Neural cell (in vitro differentiated cells): ENCODE measurements around the gene DCXR. TPM values are rescaled to one million over a fixed set of nuclear protein-coding genes. Genes with fewer than 3 reads are reported as not detected.

Source experiments
- H2AFZ ChIP-seq: fragments of 200-600, 300-800 bp; sonication (generic), shearing (Covaris generic); 2 replicates; pipeline ENCODE4 v1.6.0; 2014; ENCODE audit warnings: low read depth, mild to moderate bottlenecking, antibody characterized with exemption, low read length, moderate library complexity
- H3F3A ChIP-seq: fragments of 200-600 bp; shearing (Covaris generic); 2 replicates; pipeline ENCODE4 v1.6.1; 2016; ENCODE audit warnings: mild to moderate bottlenecking, moderate library complexity, mixed read lengths, antibody characterized with exemption, low read length; ENCODE audit not compliant: insufficient read depth, poor library complexity, severe bottlenecking
- H3K27ac ChIP-seq: fragments of 200-600, 300-800 bp; sonication (generic), shearing (Covaris generic); 2 replicates; pipeline ENCODE4 v1.5.1; 2014; ENCODE audit warnings: mild to moderate bottlenecking, low read length, moderate library complexity
- H3K27me3 ChIP-seq: fragments of 300-800, 200-600 bp; sonication (generic), shearing (Covaris generic); 2 replicates; pipeline ENCODE4 v1.6.0; 2014; ENCODE audit warnings: mild to moderate bottlenecking, low read depth, low read length, moderate library complexity; ENCODE audit not compliant: insufficient read depth
- H3K36me3 ChIP-seq: fragments of 300-800, 200-600 bp; sonication (generic), shearing (Covaris generic); 2 replicates; pipeline ENCODE4 v1.5.1; 2014; ENCODE audit warnings: mild to moderate bottlenecking, antibody characterized with exemption, low read length, moderate library complexity; ENCODE audit not compliant: insufficient read depth
- H3K4me2 ChIP-seq: fragments of 300-800, 200-600 bp; sonication (generic), shearing (Covaris generic); 2 replicates; pipeline ENCODE4 v1.6.0; 2014; ENCODE audit warnings: mild to moderate bottlenecking, low read length
- H3K4me3 ChIP-seq: fragments of 300-800, 200-600 bp; sonication (generic), shearing (Covaris generic); 2 replicates; pipeline ENCODE4 v1.5.1; 2014; ENCODE audit warnings: mild to moderate bottlenecking, low read length, moderate library complexity
- H3K79me2 ChIP-seq: fragments of 200-600 bp; shearing (Covaris generic); replicated peaks from 2 replicates; pipeline ENCODE4 v1.6.0; 2014; ENCODE audit warnings: mild to moderate bottlenecking, low read length, moderate library complexity; ENCODE audit not compliant: insufficient read depth
- H3K9ac ChIP-seq: fragments of 300-800, 200-600 bp; sonication (generic), shearing (Covaris generic); 2 replicates; pipeline ENCODE4 v1.6.1; 2016; ENCODE audit warnings: mild to moderate bottlenecking, low read length, mixed read lengths
- H3K9me2 ChIP-seq: fragments of 200-600 bp; shearing (Covaris generic); 2 replicates; pipeline ENCODE4 v1.6.1; 2016; ENCODE audit warnings: mild to moderate bottlenecking, low read length, mixed read lengths; ENCODE audit not compliant: insufficient read depth
- H3K9me3 ChIP-seq: fragments of 200-600, 300-800 bp; sonication (generic), shearing (Covaris generic); 2 replicates; pipeline ENCODE4 v1.6.1; 2016; ENCODE audit warnings: mild to moderate bottlenecking, mixed run types, low read length, moderate library complexity, mixed read lengths
- H4K20me1 ChIP-seq: fragments of 200-600 bp; shearing (Covaris generic); 2 replicates; pipeline ENCODE4 v1.6.1; 2016; ENCODE audit warnings: mild to moderate bottlenecking, mixed run types; ENCODE audit not compliant: insufficient read depth
- EP300 ChIP-seq: fragments of 450-650 bp; conservative IDR thresholded peaks from 2 replicates; pipeline ENCODE4 v1.6.1; 2014; ENCODE audit warnings: antibody characterized with exemption, mild to moderate bottlenecking, moderate library complexity; ENCODE audit not compliant: poor library complexity, severe bottlenecking
- EZH2 ChIP-seq: fragments of 200-600, 300-800 bp; shearing (Covaris generic), sonication (generic); IDR thresholded peaks from 2 replicates; pipeline ENCODE4 v1.6.1; 2014; ENCODE audit warnings: antibody characterized with exemption, low read length, borderline replicate concordance, mild to moderate bottlenecking; ENCODE audit not compliant: insufficient read depth, poor library complexity, severe bottlenecking
- MXI1 ChIP-seq: fragments of 450-650 bp; conservative IDR thresholded peaks from 2 replicates; pipeline ENCODE4 v1.6.1; 2014; ENCODE audit warnings: antibody characterized with exemption, mild to moderate bottlenecking; ENCODE audit not compliant: poor library complexity, severe bottlenecking
- POLR2AphosphoS5 ChIP-seq: IDR thresholded peaks from 2 replicates; pipeline ENCODE4 v1.6.1; 2012
- RAD21 ChIP-seq: fragments of 450-650 bp; conservative IDR thresholded peaks from 2 replicates; pipeline ENCODE4 v1.6.1; 2014; ENCODE audit warnings: antibody characterized with exemption, mild to moderate bottlenecking, moderate library complexity
- SMC3 ChIP-seq: fragments of 450-650 bp; conservative IDR thresholded peaks from 2 replicates; pipeline ENCODE4 v1.6.1; 2014; ENCODE audit warnings: antibody characterized with exemption, mild to moderate bottlenecking, moderate library complexity; ENCODE audit not compliant: poor library complexity
- TAF1 ChIP-seq: IDR thresholded peaks from 2 replicates; pipeline ENCODE4 v1.6.1; 2012; ENCODE audit warnings: low read depth
- polyA plus RNA-seq: library from polyadenylated mRNA; depleted of rRNA; stranded (reverse); fragments of >200 nt; gene quantifications from 2 replicates; pipeline ENCODE4 v1.2.3, GENCODE V29; 2014
- TF ChIP-seq, protein P1 (sequence below): IDR thresholded peaks from 2 replicates; pipeline ENCODE4 v1.6.1; 2012; ENCODE audit warnings: borderline replicate concordance
- TF ChIP-seq, protein P2 (sequence below): fragments of 450-650 bp; IDR thresholded peaks from 2 replicates; pipeline ENCODE4 v1.5.1; 2014; ENCODE audit warnings: antibody characterized with exemption, mild to moderate bottlenecking, moderate library complexity; ENCODE audit not compliant: poor library complexity, severe bottlenecking

The DCXR gene
- polyA plus RNA-seq, 1 donor from 2014 or later = 129 TPM

DNA sequence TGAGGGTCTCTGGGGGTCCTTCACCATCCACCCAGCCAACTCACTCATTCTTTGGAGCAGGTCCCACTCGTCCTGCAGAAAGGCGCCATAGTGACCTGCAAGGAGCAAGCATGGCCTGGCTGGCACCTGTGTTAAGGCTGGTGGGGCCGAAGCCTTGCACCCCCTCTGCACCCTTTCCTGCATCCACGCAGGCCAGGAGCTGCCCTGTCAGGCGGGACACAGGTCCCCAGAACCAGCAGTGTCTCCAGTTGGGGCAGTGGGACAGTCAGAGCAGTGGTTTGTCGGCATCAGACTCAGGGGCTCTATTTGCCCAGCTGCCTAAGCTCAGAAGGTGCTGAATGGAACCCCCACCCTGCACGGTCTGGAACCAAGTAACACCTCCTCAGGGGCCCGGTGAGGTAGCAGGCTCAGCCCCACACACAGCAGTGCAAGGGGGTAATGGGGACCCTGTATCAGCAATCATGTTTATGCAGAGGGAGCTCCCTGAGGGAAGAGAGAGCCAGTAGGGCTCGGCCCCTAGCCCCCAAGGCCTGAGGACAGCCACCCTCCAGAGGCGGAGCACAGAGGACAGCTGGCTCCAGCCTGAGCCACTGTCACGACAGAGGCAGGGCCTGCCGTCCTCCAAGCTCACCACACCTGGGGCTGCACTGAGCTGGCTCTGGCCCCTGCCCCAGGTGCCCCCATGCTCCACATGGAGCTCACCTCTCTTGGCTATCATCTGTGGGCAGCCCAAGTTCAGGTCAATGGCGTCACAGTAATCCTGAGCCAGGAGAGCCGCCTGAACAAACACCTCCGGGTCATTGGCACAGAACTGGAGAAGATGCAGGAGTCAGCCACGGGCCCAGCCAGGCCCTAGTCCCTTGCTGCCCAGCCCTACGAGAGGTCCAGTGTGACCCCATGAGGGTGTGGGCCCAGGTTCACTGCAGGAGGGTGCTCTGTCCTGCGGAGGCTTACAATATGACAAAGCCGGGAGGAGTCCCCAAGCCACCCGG lies 26.2 kb upstream of the DCXR start:
- no peak overlapping the region for H3K9ac ChIP-seq
- H3K4me3 ChIP-seq = peak overlapping the region; percentile 94

DNA sequence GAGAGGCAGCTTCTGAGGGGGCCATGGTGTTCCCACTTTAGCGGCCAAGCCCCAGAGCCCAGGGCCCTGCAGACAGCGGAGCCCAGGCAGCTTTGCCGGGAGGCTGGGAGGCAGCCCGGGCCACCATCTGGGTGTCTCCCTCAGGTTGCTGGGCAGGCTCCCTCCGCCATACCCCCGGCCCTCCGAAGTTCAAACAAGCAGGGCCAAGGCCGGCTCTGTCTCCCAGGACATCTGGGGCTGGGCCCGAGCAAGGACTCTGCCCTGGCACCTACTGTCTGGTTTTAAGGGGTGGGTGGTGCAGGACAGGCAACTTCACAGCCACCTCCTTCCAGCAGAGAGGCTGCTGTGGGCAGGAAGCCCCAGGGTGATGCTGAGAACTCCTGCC lies 25.5 kb upstream of the DCXR start:
- H2AFZ ChIP-seq = no peak overlapping the region
- H3K36me3 ChIP-seq = no peaks in the 10 kb centered on the region
- no peaks in the 10 kb centered on the region for H3K79me2 ChIP-seq
- no peak overlapping the region for H3K27ac ChIP-seq
- no peaks in the 10 kb centered on the region for H4K20me1 ChIP-seq
- H3K9ac ChIP-seq = no peak overlapping the region
- no peak overlapping the region for H3K4me2 ChIP-seq
- no peak for TF ChIP-seq RAD21
- no peak for TF ChIP-seq TAF1
- TF ChIP-seq MXI1 = no peak
- TF ChIP-seq EP300 = no peak
- no peak for TF ChIP-seq SMC3
- no peak for TF ChIP-seq EZH2
- TF ChIP-seq, protein P1, sequence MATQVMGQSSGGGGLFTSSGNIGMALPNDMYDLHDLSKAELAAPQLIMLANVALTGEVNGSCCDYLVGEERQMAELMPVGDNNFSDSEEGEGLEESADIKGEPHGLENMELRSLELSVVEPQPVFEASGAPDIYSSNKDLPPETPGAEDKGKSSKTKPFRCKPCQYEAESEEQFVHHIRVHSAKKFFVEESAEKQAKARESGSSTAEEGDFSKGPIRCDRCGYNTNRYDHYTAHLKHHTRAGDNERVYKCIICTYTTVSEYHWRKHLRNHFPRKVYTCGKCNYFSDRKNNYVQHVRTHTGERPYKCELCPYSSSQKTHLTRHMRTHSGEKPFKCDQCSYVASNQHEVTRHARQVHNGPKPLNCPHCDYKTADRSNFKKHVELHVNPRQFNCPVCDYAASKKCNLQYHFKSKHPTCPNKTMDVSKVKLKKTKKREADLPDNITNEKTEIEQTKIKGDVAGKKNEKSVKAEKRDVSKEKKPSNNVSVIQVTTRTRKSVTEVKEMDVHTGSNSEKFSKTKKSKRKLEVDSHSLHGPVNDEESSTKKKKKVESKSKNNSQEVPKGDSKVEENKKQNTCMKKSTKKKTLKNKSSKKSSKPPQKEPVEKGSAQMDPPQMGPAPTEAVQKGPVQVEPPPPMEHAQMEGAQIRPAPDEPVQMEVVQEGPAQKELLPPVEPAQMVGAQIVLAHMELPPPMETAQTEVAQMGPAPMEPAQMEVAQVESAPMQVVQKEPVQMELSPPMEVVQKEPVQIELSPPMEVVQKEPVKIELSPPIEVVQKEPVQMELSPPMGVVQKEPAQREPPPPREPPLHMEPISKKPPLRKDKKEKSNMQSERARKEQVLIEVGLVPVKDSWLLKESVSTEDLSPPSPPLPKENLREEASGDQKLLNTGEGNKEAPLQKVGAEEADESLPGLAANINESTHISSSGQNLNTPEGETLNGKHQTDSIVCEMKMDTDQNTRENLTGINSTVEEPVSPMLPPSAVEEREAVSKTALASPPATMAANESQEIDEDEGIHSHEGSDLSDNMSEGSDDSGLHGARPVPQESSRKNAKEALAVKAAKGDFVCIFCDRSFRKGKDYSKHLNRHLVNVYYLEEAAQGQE = no peak
- H3F3A ChIP-seq = no peaks in the 10 kb centered on the region
- no peaks in the 10 kb centered on the region for H3K9me3 ChIP-seq
- H3K27me3 ChIP-seq = no peaks in the 10 kb centered on the region
- H3K9me2 ChIP-seq = no peaks in the 10 kb centered on the region
- no peak overlapping the region for H3K4me3 ChIP-seq

More for the DNA sequence above, 26.2 kb upstream of the DCXR start:
- Histone ChIP-seq H2AFZ (no peak overlapping the region), H3K79me2 (no peaks in the 10 kb centered on the region), H4K20me1 (no peaks in the 10 kb centered on the region), H3F3A (no peaks in the 10 kb centered on the region), H3K9me2 (no peaks in the 10 kb centered on the region), H3K36me3 (no peaks in the 10 kb centered on the region), H3K4me2 (no peak overlapping the region), H3K9me3 (no peaks in the 10 kb centered on the region), H3K27ac (no peak overlapping the region), H3K27me3 (no peaks in the 10 kb centered on the region)
- TF ChIP-seq EZH2 (no peak), MXI1 (no peak), POLR2AphosphoS5 (no peak), RAD21 (no peak), SMC3 (no peak), TAF1 (no peak), EP300 (no peak)
- TF ChIP-seq, protein P1 = no peak
- TF ChIP-seq, protein P2, sequence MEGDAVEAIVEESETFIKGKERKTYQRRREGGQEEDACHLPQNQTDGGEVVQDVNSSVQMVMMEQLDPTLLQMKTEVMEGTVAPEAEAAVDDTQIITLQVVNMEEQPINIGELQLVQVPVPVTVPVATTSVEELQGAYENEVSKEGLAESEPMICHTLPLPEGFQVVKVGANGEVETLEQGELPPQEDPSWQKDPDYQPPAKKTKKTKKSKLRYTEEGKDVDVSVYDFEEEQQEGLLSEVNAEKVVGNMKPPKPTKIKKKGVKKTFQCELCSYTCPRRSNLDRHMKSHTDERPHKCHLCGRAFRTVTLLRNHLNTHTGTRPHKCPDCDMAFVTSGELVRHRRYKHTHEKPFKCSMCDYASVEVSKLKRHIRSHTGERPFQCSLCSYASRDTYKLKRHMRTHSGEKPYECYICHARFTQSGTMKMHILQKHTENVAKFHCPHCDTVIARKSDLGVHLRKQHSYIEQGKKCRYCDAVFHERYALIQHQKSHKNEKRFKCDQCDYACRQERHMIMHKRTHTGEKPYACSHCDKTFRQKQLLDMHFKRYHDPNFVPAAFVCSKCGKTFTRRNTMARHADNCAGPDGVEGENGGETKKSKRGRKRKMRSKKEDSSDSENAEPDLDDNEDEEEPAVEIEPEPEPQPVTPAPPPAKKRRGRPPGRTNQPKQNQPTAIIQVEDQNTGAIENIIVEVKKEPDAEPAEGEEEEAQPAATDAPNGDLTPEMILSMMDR = no peak
